ENCODE data around the gene VOPP1.

VOPP1 gene

GRCh38 chr7:55517936-55518689, 54.2 kb downstream of the VOPP1 start:
- TF ChIP-seq ZFX (IDR thresholded peaks at IDR 0.05; ENCODE audit: borderline replicate concordance), result no peak
- TF ChIP-seq CTCF (IDR thresholded peaks at IDR 0.05), result no peak
- no peak overlapping the region for H3K27ac ChIP-seq

- no peak overlapping the region for H3K27ac ChIP-seq
- no peak for TF ChIP-seq CTCF (IDR thresholded peaks at IDR 0.05)
- no peak for TF ChIP-seq ZFX (IDR thresholded peaks at IDR 0.05; ENCODE audit: borderline replicate concordance)
These were observed 55.1 kb downstream of the VOPP1 start for GRCh38 chr7:55517191-55517633.

- TF ChIP-seq ZFX (IDR thresholded peaks at IDR 0.05; ENCODE audit: borderline replicate concordance), result no peak
- no peak for TF ChIP-seq CTCF (IDR thresholded peaks at IDR 0.05)
- no peak overlapping the region for H3K27ac ChIP-seq
These were observed 55.9 kb downstream of the VOPP1 start for GRCh38 chr7:55516409-55516808.

- H3K27ac ChIP-seq, result no peak overlapping the region
- TF ChIP-seq ZFX (IDR thresholded peaks at IDR 0.05; ENCODE audit: borderline replicate concordance), result no peak
- no peak for TF ChIP-seq CTCF (IDR thresholded peaks at IDR 0.05)
These were observed 56.6 kb downstream of the VOPP1 start for GRCh38 chr7:55515569-55516279.

GRCh38 chr7:55514546-55515265, 57.6 kb downstream of the VOPP1 start:
- no peak overlapping the region for H3K27ac ChIP-seq

GRCh38 chr7:55513868-55514267, 58.4 kb downstream of the VOPP1 start:
- H3K27ac ChIP-seq, result no peak overlapping the region
- TF ChIP-seq ZFX (IDR thresholded peaks at IDR 0.05; ENCODE audit: borderline replicate concordance) (no peak), CTCF (IDR thresholded peaks at IDR 0.05) (no peak)

More at GRCh38 chr7:55514546-55515265, 57.6 kb downstream of the VOPP1 start:
- TF ChIP-seq CTCF (IDR thresholded peaks at IDR 0.05), result no peak
- no peak for TF ChIP-seq ZFX (IDR thresholded peaks at IDR 0.05; ENCODE audit: borderline replicate concordance)

Data from 22Rv1 (cell line).